Gastrocnemius medialis (tissue), 4 donors: Measurements from ENCODE around the gene CYTH3. TPM values are rescaled to one million over a fixed set of nuclear protein-coding genes. Genes with fewer than 3 reads are reported as not detected.
A peak's percentile ranks its signal among the peaks of the same experiment; 100 is the strongest.

ENCODE experiments used
- ATAC-seq, 2 donors: fragments of 150-250 bp; one replicate each; pipeline ENCODE4 v1.9.1; 2016
- DNase-seq, 2 donors: peaks; one replicate each; pipeline ENCODE4 v3.0.0-alpha.2; 2019
- H3K27ac ChIP-seq, 4 donors: fragments of 200-600 bp; sonication (generic); 1 replicate in 1 of 4; 2 replicates in 3 of 4; pipeline ENCODE4 v1.5.1; 2016 to 2018; ENCODE audit warnings: mild to moderate bottlenecking in 2 of 4, moderate library complexity in 1 of 4
- H3K27me3 ChIP-seq, 3 donors: fragments of 200-600 bp; sonication (generic) in 2 of 3; 1 replicate in 1 of 3; 2 replicates in 2 of 3; pipeline versions ENCODE4 v1.5.1 to v1.6.0; 2016 to 2019; ENCODE audit warnings: mild to moderate bottlenecking in 1 of 3, moderate library complexity in 1 of 3
- H3K36me3 ChIP-seq, 2 donors: fragments of 200-600 bp; sonication (generic) in 1 of 2; one replicate each; pipeline ENCODE4 v1.5.1; 2017 to 2018
- H3K4me1 ChIP-seq, 2 donors: fragments of 200-600 bp; sonication (generic) in 1 of 2; one replicate each; pipeline ENCODE4 v1.5.1; 2016 to 2017; ENCODE audit warnings: mild to moderate bottlenecking in 2 of 2
- H3K4me3 ChIP-seq, 4 donors: fragments of 200-600 bp; sonication (generic) in 3 of 4; 1 replicate in 1 of 4; 2 replicates in 3 of 4; pipeline ENCODE4 v1.5.1; 2016 to 2019; ENCODE audit warnings: mild to moderate bottlenecking in 2 of 4
- H3K9me3 ChIP-seq, 3 donors: fragments of 200-600 bp; sonication (generic) in 2 of 3; 1 replicate in 1 of 3; 2 replicates in 2 of 3; pipeline ENCODE4 v1.5.1; 2016 to 2019
- CTCF ChIP-seq, 5 experiments: fragments of 450-650 bp in 3 of 5; fragments of 200-600 bp in 2 of 5; sonication (generic) in 2 of 5; IDR thresholded peaks in 4 of 5; conservative IDR thresholded peaks in 1 of 5; 1 replicate in 4 of 5; 2 replicates in 1 of 5; pipeline ENCODE4 v1.5.1; 2016 to 2019; ENCODE audit warnings: antibody characterized with exemption in 5 of 5, mild to moderate bottlenecking in 3 of 5, moderate library complexity in 3 of 5
- POLR2A ChIP-seq, 2 donors: fragments of 450-650 bp; IDR thresholded peaks; one replicate each; pipeline ENCODE4 v1.6.1; 2017; ENCODE audit warnings: antibody characterized with exemption in 2 of 2, mild to moderate bottlenecking in 2 of 2, moderate library complexity in 2 of 2
- in situ Hi-C, 4 donors: fragments of 200-750 bp; cut with MboI; loops; one replicate each; pipeline versions ENCODE4 v1.15.0 to v1.8.0; 2017; ENCODE audit warnings: low sequenced_read_pairs in 4 of 4
- intact Hi-C: fragments of 100-400 bp; cut with DNase I; formaldehyde crosslinking; loops from one replicate; pipeline ENCODE4 v1.15.1; 2023; ENCODE audit warnings: low total_unique reads
- total RNA-seq, 4 donors: library from RNA; depleted of rRNA; stranded (reverse); fragments of >200 nt; gene quantifications; one replicate each; pipeline versions ENCODE4 v1.1.0 to v1.2.3, GENCODE V29; 2016

Gene CYTH3
- total RNA-seq, 4 donors from 2014 or later = 14.3 to 20.2 (median 16.7) TPM

DNA sequence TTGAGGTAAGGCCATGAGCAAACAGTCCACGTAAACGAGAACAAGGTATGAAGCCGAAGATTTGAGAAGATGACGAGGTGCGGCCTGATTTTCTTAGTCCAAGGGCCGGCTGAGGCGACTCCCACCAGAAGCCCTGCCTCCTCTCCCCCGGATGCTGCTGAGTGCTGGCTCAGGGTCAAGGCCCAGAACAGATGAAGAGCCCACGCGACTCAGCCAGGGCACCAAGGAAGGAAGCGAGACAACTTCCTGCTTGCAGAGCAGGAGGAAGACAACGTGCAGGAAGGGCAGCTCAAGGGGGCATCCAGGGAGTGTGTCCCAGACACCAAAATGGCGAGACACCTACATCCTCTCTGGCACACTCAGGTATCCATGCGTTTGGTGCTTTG lies 99.5 kb downstream of the CYTH3 start:
- Histone ChIP-seq H3K36me3 (peaks cover 0 to 13% of the 10 kb centered on the region in 2 donors), H3K27me3 (no peaks in the 10 kb centered on the region), H3K4me1 (peaks cover 10 to 22% of the 10 kb centered on the region in 2 donors), H3K4me3 (no peak overlapping the region), H3K27ac (peak overlapping the region in 2 of 4 donors; percentile 41 to 46), H3K9me3 (no peaks in the 10 kb centered on the region)
- in situ Hi-C loops = no loop called here
- no peak for DNase-seq
- ATAC-seq = no peak
- TF ChIP-seq POLR2A (IDR thresholded peaks at IDR 0.05) (no peak), CTCF (IDR thresholded peaks at IDR 0.05 in 4 of 5, conservative IDR thresholded peaks at IDR 0.05 in 1 of 5) (no peak)
- intact Hi-C loops = no loop called here

DNA sequence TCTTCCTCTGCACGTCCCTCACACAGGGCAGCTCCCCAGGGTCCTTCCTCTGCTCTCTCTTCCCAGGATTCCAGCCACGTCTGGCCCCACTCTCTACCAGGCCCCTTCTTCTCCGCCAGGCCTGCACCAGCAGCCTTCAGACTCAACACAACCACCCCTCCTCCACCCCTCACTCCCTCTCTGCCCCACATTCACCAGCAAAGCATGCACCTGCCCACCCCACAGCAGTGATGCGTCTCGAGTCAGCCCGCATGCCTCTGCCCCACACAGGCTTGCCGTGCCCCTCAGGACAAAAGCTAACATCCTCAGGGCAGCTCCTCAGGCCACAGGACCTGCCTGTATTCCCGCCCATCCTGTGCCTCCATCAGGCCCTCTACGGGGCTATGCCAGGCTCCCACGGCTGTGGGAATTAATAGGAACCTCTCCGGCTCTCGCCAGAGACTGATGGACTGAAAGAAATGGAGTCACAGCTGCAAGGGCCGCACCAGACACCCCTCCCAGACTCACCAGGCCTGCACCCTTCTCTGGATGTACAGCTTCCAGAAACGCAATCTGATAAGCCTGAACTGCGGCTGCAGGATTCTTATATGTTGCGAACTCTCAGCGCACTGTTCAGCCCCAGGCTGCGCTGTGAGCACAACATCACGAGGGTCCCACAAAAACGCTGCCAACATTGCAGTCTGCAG lies 100.1 kb downstream of the CYTH3 start:
- TF ChIP-seq CTCF (IDR thresholded peaks at IDR 0.05 in 4 of 5, conservative IDR thresholded peaks at IDR 0.05 in 1 of 5) (no peak), POLR2A (IDR thresholded peaks at IDR 0.05) (no peak)
- in situ Hi-C loops (no loop called here), intact Hi-C loops (no loop called here)
- Histone ChIP-seq H3K4me3 (no peak overlapping the region), H3K27ac (peak overlapping the region in 3 of 4 donors; percentile 9 to 46 (median 41)), H3K27me3 (no peaks in the 10 kb centered on the region), H3K9me3 (no peaks in the 10 kb centered on the region), H3K36me3 (peaks cover 0 to 13% of the 10 kb centered on the region in 2 donors), H3K4me1 (peaks cover 12 to 21% of the 10 kb centered on the region in 2 donors)
- ATAC-seq (no peak), DNase-seq (no peak)

DNA sequence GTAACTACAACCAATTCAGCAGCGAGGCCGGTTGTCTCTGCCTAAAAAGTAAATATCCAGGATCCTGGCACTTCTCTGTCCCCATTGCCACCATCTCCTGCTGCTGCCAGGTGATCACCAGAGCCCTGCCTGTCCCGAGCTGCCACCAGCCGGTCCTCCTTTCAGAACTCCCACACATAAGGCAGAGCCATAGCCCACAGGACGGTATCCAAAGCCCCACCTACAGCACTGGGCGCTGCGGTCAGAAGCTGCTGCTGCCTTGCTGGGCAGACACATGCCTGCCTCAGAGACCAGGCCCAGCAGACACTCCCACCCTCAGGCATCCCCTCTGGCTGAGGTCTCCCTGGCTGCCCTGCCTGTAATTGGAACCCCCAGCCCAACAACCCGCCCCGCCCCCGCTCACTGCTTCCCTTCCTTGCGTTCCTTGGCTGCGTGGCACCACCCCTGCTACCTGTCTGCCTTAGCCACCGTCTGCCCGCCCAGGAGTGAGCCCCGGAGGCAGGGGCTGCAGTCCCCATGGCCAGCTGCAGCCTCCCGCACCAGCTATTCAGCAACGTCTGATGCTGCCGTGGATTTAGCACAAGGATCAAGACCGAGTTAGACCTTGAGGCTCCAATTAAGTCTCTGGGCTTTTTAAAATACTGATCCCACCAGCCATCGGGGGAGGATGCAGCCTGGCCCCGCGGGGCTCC lies 100.7 kb downstream of the CYTH3 start:
- no peak for ATAC-seq
- Histone ChIP-seq H3K4me3 (no peak overlapping the region), H3K27me3 (no peaks in the 10 kb centered on the region), H3K36me3 (peaks cover 0 to 13% of the 10 kb centered on the region in 2 donors), H3K27ac (peak overlapping the region in 3 of 4 donors; percentile 6 to 46 (median 46)), H3K9me3 (no peaks in the 10 kb centered on the region), H3K4me1 (peaks cover 13 to 18% of the 10 kb centered on the region in 2 donors)
- TF ChIP-seq CTCF (IDR thresholded peaks at IDR 0.05 in 4 of 5, conservative IDR thresholded peaks at IDR 0.05 in 1 of 5) (no peak), POLR2A (IDR thresholded peaks at IDR 0.05) (no peak)
- intact Hi-C loops = no loop called here
- in situ Hi-C loops = no loop called here
- DNase-seq = no peak

DNA sequence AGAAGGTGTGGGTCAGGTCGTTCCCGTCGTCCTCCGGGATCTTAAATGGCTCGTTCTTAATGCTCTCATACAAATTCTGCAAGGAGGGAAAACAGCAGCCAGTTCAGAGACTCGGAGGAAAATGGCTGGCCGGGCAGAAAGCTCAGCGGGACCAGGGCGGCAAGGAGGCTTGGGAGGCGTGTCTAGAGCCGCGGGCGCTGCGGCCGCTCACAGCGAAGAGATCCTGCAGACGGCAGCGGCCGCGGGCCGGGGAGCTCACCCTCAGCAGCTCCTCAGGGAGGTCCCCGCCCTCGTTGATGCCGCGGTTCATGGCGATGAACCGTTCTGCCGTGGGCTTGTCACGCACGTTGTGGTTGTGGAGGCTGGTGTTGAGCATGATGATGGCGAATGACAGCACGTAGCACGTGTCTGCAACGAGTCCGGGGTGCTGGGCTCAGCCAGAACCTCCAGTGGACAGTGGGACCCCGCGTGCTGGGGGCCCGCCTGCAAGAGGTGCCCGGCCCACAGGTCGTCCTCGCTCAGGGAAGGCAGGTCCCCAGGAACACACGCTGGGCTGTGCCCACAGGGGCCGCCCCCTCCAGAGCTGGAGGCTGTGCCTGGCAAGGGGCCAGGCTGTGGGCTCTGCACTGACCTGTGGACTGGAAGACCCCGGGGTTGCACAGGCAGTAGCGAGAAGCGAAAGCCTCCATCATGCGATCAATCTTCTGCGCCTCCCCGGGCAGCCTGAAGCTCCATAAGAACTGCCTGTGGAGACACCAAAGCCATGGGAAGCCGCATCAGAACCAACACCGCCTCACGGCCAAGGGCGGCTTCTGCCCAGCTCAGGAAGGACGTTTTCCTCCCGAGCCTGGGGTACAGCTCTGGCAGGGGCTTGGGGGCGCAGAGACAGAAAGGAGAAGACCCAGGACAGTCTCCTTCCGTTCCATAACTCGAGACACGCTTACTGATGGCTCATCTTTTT lies 101.6 kb downstream of the CYTH3 start:
- no peak for DNase-seq
- TF ChIP-seq CTCF (IDR thresholded peaks at IDR 0.05 in 4 of 5, conservative IDR thresholded peaks at IDR 0.05 in 1 of 5) (no peak), POLR2A (IDR thresholded peaks at IDR 0.05) (no peak)
- H3K27me3 ChIP-seq = no peaks in the 10 kb centered on the region
- no peak overlapping the region for H3K4me3 ChIP-seq
- ATAC-seq = no peak
- peaks cover 0 to 13% of the 10 kb centered on the region in 2 donors for H3K36me3 ChIP-seq
- H3K27ac ChIP-seq = peak overlapping the region in 2 of 4 donors; percentile 46
- intact Hi-C loops (no loop called here), in situ Hi-C loops (no loop called here)
- H3K4me1 ChIP-seq = peaks cover 5 to 10% of the 10 kb centered on the region in 2 donors
- H3K9me3 ChIP-seq = no peaks in the 10 kb centered on the region
